RPMI7951 (cell line): ENCODE measurements around the gene OGFR. TPM values are rescaled to one million over a fixed set of nuclear protein-coding genes. Genes with fewer than 3 reads are reported as not detected.

Experiments
- DNase-seq: peaks from one replicate; pipeline ENCODE4 v3.0.0-alpha.2; 2012; ENCODE audit warnings: low read depth
- total RNA-seq: library from RNA; depleted of rRNA; stranded (reverse); fragments of >200 nt; shearing (Covaris generic); gene quantifications from 2 replicates; pipeline ENCODE4 v1.2.3, GENCODE V29; 2014

The OGFR gene
- total RNA-seq, 1 experiment from 2014 or later, result 47.6 TPM

GRCh38 chr20:62825986-62826645, 21.5 kb downstream of the OGFR start:
- DNase-seq, result no peak

- no peak for DNase-seq
These were observed 22.1 kb downstream of the OGFR start for GRCh38 chr20:62826646-62827310.

GRCh38 chr20:62827311-62828038, 22.8 kb downstream of the OGFR start:
- DNase-seq, result no peak

- DNase-seq, result no peak
These were observed 23.4 kb downstream of the OGFR start for GRCh38 chr20:62828051-62828450.

DNA sequence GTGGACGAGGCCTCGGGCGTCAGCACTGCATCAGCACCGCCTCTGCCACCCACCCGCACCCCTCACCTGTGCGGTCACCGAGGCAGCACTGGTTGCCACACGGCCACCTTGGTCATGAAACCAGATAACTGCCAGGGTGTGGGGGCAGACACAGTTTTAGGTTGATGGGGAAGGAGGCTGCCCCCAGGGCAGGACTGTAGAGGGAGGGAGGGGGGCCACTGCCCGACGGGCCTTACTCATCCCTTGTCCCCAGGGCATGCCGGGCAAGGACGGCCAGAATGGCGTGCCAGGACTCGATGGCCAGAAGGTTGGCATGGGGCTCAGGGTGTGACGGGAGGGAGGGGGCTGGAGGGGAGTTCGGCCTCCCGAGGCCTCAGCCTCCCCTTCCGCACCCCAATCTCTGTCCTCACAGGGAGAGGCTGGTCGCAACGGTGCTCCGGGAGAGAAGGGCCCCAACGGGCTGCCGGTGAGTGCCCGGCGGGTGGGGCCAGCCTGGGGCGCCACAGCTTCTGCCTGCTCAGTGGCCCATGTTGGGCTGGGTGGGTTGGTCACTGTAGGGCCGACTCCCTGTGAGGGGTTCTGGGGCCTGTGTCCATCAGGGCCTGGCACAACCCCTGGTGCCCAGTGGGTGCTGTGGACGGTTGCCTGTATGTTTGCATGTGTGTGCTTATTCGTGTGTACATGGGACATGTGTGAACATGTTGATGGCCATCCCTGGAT, 24.0 kb downstream of the OGFR start:
- DNase-seq, result no peak

DNA sequence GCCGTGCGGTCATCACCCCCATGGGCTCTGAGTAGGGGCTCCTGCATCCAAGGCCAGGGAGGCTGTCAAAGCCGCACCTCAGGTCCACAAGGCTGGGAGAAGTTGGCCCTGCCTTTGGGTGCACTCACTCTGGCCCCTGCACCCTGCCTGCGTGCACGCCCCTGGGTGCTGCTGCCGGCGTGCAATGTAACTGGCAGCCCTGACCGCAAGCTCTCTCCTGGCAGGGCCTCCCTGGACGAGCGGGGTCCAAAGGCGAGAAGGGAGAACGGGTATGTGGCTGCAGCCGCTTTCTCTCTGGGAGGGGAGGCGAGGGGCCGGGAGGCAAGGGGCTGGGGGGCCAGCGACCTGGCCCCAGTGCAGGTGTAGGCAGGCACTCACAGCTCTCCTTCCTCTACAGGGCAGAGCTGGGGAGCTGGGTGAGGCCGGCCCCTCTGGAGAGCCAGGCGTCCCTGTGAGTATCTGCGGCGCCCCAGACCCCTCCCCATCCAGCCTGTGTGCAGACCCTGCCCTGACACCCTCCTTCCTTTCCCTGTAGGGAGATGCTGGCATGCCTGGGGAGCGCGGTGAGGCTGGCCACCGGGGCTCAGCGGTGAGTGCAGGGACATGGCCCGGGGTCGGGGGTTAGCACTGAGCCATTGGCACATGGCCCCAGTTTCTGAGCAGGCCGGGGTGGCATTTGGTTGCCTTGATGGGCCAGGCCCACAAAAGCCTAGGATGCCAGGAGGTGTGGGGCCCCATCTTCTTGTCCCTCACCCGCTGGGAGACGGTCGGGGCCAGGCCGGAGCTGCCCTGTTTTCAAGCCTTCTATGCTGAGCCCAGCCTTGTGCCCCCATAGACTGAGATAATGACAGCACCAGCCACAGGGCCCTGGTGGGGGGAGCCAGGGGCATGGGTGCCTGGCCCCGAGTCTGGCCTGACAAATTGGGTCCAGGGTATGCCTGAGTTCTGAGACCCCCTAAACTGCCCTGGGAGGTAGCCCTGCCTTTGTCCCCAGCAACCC, 24.9 kb downstream of the OGFR start:
- DNase-seq, result no peak

DNA sequence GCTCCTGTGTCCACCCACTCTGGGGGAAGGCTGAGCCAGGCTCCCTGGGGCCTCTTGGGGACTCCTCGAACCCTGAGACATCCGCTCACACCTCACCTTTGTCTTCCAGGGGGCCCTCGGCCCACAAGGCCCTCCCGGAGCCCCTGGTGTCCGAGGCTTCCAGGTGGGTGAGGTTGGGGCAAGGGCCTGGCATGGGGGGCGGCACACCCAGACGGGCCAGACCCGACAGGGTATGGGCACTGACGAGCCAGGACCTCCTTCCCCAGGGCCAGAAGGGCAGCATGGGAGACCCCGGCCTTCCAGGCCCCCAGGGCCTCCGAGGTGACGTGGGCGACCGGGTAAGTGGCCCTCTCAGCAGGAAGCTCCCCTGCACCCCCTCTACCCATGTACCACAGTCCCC, 25.6 kb downstream of the OGFR start:
- DNase-seq, result no peak

- DNase-seq, result no peak
These were observed 26.2 kb downstream of the OGFR start for GRCh38 chr20:62830821-62831220.

- DNase-seq, result no peak
These were observed 26.7 kb downstream of the OGFR start for GRCh38 chr20:62831361-62831788.

- no peak for DNase-seq
These were observed 27.2 kb downstream of the OGFR start for GRCh38 chr20:62831854-62832211.

GRCh38 chr20:62832212-62832922, 27.7 kb downstream of the OGFR start:
- DNase-seq, result no peak

DNA sequence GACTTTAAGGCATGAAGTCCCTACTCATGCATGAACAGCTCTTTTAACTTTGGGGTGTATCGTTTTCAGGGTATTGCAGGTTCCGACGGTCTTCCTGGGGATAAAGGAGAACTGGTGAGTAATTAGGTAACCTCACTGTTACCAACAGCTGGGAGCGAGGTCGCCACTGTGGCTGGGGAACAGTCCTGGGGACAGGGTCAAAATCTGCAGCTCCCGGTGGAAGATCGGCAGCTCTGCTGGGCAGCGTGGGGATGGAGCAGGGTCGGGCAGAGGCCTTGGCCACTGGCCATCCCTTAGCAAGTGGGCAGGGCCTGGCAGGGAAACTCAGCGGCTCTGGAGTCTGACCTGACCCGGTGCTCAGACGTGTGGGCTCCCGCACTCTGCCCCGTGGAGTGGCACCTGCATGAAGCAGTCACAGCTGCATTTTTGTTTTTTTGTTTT, 28.3 kb downstream of the OGFR start:
- no peak for DNase-seq

GRCh38 chr20:62834967-62835730, 30.5 kb downstream of the OGFR start:
- no peak for DNase-seq

DNA sequence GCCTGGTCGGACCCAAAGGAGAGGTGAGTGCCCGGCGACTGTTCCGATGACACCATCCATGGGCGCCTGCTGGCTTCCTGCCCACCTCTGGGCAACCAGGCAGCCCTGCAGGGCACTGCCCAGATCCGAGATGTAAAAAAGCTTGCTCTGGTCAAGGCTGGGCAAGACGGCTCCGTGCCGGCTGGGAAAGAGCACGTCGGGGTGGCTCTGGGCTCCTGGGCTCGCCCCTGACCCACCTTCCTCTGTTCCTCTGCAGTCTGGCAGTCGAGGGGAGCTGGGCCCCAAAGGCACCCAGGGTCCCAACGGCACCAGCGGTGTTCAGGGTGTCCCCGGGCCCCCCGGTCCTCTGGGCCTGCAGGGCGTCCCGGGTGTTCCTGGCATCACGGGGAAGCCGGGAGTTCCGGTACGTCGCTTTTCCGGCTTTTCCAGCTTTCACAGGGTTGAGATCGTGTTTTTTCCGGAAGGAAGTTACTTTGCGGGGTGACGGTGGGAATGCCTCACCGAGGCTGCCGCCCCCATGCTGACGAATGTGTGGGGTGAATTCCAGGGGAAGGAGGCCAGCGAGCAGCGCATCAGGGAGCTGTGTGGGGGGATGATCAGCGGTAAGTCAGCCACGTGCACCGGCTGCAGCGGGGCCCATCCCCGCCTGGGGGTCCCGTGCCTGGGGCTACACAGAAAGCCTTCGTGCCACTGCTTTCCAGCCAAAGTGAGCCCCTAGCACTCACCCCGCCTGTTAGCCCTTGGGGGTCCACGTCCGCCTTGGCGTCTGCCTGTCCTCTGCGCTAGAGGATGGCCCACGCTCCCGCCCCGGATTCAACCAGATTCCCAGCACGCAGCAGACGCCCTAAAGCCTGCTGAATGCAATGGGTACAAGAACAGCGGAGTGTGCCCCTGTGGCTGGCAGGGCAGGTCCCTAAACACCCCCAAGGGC, 31.6 kb downstream of the OGFR start:
- no peak for DNase-seq

GRCh38 chr20:62836967-62837490, 32.4 kb downstream of the OGFR start:
- DNase-seq, result no peak

DNA sequence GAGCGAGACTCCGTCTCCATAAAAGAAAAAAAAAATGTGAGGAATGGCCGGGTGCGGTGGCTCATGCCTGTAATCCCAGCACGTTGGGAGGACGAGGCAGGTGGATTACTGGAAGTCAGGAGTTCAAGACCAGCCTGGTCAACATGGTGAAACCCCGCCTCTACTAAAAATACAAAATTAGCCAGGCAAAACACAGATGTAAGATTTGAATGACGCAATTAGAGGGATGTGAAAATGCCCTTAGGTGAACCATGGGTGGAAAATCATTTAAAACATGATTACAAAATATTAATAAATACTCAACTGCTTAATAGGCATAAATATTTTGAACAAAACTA, 33.1 kb downstream of the OGFR start:
- DNase-seq, result no peak

DNA sequence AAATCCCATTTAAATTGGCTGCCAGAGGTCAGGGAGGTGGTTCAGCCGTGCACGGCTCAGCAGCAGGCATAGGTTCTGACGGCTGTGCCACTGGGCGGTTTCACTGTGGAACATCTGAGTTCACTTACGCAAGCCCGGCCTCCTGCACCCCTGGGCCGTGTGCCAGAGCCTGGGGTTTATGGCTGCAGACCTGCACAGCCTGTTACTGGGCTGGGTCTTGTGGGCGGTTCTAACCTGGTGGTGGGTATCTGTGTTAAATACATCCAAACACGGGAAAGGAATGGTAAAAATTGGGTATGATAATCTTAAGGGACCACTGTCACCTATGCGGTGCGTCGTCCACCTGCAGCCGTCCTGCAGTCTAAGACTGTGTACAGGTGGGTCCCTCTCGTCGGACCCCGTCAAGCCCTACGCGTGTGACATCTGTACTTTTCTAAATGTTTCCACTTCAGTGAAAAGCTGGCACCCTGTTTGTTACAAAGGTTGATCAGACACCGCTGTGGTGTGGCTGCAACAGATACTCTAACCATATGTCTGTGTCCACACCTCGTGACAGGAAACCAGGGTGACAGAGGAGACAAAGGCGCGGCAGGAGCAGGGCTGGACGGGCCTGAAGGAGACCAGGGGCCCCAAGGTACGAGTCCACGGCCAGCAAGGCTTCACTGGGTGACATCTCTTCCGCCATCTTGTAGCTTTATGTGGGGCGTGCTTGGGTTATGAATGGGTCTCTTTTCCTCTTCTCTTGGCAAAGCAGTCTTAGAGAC, 33.7 kb downstream of the OGFR start:
- DNase-seq, result no peak

DNA sequence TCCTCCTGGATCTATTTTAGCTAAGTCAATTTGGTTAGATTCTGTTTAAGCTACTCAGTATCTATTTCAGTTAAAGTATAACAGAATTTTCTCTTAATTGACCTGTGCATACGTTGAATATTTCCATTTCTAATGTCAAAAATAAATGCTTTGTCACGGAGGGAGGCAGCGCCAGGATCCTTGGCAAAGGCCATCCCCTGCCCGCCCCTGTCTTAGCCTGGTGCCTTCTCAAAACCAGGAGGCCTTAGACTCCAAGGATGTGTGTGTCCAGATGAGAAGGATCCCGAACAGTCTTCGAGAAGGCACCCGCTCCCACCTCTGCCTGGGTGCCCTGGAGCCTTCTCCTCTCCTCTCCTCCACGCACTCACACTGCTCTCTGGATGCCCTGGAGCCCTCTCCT, 34.6 kb downstream of the OGFR start:
- DNase-seq, result no peak
